Activated CD4-positive, CD25-positive, alpha-beta regulatory T cell treated with anti-CD3 and anti-CD28 coated beads, Interleukin-2, amount 50 U/mL, for 72 hours (primary cell): Measurements from ENCODE around the gene OSBPL2.

ENCODE experiments used
- DNase-seq: peaks from one replicate; pipeline ENCODE4 v3.0.0; 2021

The OSBPL2 gene

DNA sequence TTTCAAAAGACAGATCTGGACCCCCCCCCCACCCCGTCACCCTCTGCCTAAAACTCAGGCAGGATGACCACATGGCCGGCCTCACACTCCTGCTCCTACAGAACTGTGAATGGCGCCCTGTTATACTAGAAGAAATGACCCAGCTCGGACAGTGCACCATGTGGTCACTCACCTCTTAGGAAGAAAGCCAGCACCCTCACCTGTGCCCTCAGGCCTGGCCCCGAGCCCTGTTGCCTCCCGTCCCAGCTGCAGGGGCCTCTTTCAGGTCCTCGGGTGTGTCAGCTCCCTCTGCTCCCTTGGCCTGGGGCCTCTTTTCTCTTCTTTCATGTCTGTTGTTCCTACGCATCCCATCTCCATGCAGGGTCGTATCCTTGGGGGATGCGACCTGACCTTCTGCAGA lies 23.7 kb downstream of the OSBPL2 start:
- no peak for DNase-seq

DNA sequence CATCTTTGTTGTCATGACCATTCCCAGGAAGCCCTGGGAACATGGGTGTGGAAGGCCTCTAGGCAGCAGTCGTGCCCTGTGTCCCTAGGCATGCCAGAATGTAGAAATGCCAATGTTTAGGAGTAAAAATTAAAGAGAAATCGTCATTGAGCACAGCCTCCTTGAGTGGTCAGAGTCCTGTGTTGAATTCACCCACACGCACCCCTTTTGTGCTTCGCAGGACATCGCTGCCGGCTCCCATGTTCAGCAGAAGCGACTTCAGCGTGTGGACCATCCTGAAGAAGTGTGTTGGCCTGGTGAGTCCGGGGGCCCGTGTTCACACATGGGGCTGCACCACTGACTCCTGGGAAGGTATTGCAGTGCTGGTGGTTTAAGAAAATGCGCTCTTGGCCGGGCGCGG lies 25.1 kb downstream of the OSBPL2 start:
- no peak for DNase-seq

DNA sequence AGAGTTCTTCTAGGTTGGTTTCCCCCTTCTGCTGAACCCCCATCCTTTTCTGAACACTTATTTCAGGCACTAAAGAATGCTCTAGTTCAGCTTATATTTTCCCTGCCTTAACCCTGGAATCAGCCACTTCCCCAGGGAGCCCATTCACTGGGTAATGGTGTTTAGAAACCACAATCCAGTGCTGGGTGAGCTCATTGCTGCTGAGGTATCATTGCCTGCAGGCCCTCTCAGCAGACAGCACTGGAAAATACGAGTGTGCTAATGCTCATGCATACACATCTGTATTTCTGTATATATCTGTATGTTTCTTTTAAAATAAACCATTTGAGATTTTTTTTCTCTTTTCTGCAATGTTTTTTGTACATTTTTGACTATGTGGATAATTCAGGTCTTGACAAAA lies 27.0 kb downstream of the OSBPL2 start:
- DNase-seq = no peak

DNA sequence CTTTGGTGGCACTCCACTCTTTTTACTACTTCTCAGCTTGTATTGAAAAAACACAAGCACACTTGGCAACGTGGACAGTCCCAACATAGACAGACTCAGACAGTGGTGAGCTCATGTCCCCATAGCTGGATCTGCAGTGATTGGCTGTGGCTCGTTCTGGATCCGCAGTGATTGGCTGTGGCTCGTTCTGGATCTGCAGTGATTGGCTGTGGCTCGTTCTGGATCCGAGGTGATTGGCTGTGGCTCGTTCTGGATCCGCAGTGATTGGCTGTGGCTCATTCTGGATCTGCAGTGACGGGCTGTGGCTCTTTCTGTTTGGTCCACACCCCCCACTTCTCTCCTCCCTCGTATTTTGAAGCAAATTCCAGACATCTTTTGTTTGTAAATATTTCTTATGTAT lies 28.0 kb downstream of the OSBPL2 start:
- DNase-seq = no peak

DNA sequence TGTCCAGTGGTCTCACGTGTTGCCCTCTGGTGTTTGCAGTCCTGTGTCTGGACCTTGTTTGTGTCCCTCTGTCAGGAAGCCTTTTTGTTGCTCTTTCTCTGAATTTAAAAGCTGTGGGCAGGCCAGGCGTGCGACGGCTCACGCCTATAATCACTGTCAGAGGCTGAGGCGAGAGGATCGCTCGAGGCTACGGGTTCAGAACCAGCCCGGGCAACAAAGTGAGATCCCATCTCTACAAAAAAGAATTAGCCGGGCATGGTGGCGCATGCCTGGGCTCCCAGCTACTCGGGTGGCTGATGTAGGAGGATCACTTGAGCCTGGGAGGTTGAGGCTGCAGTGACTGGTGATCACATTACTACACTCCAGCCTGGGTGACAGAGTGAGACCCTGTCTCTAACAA lies 28.5 kb downstream of the OSBPL2 start:
- no peak for DNase-seq

DNA sequence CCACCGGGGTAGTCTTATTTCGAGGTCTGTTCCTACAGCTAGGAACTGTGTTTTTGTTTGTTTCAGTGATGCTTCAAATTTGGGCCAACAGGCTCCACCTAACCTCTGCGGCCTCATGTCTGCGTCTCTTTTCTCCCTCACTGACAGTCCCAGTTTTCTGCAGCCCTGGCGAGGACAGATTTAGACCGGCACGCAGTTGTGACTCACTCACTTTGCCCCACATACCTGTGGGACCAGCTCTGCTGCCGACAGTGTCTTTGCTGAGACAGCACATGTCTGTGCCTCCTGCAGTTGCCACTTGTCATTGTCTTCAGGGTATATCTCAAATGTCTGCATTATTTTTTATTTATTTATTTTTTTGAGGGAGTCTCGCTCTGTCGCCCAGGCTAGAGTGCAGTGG lies 29.2 kb downstream of the OSBPL2 start:
- no peak for DNase-seq

DNA sequence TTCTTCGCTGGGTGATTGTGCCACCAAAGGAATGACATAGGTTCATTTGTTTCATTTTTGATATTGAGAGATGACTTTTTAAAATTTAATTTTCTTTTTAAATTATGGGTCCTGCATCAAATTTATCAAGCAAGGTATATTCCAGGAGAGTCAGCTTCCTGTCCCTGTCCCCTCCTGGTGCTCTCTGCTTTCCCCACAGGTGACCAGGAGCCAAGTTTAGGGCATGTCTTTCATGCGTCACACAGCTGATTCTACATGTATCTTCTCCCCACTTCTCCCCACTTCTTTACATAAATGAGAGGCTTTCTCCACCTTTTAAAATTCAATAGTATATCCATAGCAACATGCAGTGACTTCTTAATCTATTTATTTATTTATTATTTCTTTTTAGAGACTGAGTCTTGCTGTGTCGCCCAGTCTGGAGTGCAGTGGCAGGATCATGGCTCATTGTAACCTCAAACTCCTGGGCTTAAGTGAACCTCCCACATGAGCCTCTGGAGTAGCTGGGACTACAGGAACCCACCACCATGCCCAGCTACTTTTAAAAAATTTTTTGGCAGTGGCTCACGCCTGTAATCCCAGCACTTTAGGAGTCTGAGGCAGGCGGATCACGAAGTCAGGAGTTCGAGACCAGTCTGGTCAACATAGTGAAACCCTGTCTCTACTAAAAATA lies 30.0 kb downstream of the OSBPL2 start:
- DNase-seq = no peak

DNA sequence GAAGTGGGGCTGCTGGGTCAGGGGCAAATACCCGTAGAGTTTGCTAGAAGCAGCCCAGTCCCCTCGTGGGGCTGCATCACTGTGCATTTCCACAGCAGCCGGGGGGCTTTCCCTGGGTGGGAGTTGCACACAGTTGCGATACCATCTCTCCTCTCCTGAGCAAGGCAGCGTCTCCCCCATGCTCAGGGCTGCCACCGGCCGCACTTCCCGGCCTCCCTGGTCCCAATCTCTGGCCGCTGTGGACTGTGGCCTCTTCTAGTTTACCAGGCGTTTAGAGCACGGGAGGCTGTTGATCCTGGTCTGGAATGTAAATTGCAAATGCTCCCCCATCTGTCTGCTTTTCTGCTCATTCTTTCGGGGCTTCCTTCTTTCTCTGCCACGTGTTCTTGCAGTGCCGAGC lies 31.1 kb downstream of the OSBPL2 start:
- no peak for DNase-seq

DNA sequence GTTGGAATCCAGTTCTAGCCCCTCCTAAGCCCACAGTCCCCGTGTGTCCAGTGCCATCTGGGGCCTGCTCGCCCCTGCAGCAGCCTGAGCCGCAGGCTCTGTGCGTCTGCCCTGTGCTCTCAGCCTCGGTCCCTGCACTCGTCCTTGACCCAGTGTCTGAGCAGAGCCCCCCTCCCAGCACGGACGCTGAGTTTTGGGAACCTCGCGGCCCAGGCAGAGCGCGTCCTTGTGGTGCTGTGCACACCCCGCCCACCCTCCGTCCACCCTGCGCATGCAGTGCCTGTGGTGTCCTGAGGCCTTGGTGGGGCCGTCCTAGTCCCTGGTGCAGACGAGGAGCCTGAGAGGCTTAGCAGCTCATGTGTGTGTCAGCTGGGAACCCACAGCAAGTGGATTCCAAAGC lies 31.6 kb downstream of the OSBPL2 start:
- DNase-seq = no peak

DNA sequence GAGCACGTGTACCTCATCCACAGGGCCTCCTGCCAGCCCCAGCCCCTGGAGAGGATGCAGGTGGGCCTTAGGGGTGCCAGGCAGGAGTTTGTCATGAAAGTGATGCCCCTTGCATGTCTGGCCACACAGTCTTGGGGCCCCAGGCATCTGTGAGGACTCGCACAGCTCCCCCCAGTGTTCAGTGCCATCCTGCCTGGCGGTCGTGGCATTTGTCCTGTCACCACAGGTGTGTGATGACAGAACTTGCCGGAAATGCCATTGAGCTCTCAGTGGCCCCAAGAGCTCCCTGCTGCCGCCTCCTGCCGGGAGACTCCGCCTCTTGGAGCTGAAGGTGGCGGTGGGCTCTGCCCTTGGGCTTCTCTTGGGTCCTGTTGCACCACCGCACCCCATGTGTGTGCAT lies 33.9 kb downstream of the OSBPL2 start:
- DNase-seq = no peak

DNA sequence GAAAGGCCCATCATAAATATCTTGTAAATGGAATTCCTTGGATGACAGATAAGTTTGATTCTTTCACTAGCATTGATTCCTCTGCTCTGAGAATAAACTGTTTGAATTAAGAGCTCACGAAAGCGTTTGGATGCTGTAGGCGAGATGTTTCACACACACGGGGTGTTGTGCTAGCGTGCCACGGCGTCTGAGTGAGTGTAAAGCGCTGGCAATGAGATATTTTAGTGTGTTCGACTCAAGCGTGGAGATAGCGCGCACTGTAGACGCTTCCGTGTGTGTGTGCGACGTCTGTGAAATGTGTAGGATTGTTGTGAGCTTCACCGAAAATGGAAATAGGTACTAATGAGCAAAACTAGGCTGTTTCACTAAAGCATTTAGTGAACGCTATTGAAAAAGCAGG lies 35.1 kb downstream of the OSBPL2 start:
- DNase-seq = no peak

DNA sequence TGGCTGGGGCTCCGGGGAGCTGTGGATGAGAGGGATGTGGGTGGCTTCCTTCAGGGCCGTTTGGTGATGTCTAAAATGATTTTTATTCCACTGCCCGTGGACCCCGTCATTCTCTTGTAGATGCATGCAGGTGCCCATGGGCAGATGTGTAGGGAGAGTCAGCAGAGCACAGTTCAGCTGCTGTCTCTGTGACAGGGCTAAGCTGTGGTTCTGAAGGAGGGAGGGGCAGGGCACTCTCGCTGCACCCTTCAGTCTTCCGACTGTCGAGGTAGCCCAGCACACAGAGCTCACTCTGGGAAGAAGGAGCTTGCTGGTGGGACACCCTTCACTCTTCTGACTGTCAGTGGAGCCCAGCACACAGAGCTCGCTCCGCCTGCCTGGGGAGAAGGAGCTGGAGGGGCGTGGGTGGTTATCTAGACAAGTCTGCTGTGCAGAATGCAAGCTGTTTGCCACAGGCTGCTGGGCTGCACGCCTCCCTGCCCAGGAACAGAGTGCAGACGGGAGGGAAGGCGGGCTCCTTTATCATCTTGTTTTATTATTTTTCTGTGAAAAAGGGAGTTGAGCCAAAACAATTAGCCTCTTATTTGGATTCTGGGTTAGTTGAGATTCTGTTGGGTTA lies 36.1 kb downstream of the OSBPL2 start:
- no peak for DNase-seq

DNA sequence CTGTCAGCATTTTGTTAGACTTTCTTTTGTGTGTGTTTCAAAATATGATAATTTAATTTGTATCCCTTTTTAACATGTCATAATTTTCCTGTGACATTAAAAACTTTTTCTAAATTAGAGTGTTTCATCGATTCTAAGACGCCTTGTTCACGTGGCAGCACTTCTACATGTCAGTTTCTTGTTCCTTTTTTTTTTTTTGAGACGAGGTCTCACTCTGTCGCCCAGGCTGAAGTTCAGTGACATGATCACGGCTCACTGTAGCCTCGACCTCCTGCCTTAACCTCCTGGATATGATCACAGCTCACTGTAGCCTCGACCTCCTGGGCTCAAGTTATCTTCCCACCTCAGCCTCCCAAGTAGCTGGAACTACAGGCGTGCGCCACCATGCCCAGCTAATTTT lies 36.9 kb downstream of the OSBPL2 start:
- no peak for DNase-seq

DNA sequence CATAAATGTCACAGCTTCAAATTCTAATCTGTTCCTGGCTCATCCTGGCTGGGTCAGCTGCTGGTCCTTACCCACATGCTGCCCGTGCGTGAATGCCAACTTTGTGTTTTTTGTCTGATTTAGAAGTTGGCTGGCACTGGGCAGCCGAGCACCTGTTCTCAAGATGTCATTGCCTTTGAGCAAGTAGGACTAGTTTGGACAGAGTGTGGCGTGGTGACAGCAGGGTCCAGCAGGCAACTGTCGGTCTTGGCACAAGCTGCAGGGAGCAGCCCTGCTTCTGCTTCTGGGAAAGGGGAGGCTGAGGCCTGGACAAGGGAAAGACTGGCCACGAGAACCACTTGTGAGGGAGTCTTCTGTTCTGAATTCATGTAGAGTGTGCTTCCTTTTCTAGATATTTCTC lies 38.1 kb downstream of the OSBPL2 start:
- DNase-seq = no peak

DNA sequence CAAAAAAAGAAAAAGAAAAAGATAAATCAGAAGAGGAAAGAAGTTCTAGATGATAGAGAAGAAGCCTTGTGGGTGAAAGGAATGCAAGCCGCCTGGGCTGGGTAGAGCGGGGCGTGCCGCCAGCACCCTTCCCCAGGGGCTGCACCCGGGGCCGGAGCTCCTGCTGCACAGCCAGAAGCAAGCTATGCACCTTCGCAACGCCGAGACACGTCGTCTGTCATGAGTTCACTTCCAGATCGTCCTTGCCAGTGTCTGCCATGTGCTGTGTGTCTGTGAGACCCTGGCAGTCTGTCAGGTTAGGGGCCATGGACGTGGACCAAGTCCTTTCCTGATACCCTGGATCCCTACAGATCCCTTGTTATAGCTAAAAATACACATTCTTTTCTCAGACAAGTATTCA lies 38.9 kb downstream of the OSBPL2 start:
- no peak for DNase-seq

DNA sequence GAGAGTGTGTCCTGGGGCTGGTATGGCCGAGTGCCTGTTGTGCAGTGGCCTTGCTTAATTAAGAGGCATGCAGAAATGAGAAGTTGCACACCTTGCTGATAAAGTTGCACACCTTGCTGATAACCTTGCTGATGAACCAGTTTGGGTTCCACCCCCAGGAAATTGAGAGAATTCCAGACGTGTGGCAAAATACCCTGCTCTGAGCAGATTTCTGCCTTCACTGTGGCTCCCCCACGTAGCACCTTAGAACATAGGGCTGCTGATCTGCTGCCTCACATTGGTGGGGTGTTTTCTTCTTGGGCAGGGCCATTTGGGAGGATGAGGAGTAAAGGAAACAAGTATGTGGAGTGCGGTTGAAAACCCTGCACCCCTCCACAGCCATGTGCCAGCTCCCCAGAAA lies 42.0 kb downstream of the OSBPL2 start:
- no peak for DNase-seq

DNA sequence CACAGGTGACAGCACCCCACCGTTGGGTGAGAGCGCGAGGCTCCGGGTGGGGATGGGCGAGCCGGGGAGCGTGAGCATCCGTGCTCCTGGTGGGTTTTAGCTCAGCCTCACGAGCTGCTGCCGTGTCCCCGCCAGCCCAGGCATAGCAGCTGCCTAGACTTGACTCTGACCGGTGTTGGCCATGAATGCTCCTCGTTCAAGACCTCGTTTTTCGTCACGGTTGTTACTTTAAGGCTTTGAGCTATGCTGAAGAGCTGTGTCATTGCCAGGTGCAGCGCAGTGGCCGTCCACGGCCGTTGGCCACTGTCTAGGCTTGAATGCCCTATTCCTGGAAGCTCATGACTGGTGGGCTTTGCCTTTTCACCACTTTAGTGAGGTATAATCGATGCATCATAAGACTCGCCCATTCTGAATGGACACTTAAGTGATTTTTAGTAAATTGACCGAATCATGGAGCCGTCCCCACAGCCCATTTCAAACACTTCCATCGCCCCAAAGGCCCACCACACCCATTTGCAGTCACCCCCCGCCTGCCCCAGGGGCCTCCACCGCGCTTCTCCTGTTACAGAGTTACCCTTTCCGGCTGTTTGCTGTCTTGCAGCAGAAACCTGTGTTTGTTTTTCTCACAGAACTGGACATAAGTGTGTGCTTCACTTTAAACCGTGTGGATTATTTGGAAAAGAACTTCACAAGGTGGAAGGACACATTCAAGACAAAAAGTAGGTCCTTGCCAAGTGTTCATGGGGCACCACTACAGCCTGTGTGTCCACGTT lies 43.0 kb downstream of the OSBPL2 start:
- no peak for DNase-seq

DNA sequence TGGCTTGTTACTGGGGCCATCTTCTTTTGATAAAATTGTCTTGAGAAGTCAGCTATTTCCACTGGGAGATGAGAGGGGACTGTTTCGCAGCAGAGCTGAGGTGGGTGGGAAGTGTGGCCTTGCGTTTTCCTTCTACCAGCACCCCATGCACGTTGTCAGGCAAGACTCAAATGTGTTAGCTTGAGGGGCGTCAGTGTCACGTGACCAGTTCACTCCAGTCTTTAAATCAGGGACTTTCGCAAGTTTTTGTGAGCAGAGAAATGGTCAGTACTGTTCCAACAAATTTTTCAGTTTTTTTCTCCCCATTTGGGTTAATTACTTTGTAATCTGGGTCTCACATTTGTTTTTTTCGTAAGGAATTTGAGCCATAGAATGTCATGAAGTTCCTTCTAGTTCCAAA lies 43.8 kb downstream of the OSBPL2 start:
- DNase-seq = no peak

DNA sequence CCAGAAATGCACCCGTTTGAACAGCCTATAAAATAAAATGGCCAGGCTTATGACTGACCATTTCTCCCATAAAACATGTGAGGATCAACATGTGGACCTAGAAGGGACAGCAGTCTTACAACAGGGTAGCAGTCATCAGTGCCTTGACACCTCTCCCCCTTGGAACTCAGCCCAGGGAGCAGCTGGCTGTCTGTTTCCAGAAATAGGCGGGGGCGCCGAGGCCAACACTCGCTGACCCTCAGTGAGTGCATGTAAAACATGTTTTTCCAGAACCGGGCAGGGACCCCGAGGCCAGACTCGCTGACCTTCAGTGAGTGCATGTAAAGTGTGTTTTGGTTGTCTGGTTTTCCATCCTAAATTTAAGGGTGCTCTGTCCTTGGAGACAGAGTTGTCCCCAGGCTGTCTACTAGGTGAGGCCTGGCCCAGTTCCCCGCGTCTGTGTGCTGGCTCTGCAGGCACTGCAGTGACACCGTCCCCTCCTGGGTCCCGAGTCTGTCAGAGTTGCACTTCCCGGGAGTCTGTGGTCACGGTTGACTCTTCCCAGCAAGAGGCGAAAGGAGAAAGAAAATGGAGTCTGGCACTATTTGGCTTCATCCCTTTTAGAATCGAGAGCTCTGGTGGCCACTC lies 44.7 kb downstream of the OSBPL2 start:
- no peak for DNase-seq

DNA sequence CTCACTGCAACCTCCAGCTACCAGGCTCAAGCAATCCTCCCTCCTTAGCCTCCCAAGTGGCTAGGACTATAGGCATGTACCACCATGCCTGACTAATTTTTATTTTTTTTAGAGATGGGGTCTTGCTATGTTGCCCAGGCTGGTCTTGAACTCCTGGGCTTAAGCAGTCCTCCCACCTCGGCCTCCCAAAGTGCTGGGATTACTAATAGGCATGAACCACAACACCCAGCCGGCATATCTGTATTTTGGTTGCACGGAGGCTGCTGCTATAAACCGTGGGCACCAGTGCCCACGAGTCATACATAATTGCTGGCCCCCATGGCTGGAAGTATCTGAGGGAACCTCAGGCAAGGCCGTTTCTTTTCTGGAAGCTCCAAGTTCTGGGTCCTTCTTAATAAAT lies 46.1 kb downstream of the OSBPL2 start:
- DNase-seq = no peak

DNA sequence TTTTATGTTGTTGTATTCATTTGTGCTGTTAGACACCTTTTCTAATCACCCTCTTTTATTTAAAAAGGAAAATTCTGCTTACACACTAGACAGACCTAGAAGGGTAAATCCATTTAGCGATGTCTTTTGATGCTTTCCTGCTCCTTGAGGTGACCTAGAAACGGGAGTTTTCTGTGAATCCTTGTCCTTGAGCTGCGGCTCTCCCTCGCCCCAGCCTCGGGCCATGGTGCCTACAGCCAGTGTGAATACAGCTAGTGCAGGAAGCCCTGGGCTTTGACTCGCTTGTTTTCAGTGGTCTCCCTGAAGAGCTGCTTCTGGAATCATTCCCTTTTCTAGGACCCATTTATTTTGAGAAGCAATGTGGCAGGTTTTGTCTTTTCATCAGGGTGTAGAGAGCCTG lies 46.8 kb downstream of the OSBPL2 start:
- no peak for DNase-seq

DNA sequence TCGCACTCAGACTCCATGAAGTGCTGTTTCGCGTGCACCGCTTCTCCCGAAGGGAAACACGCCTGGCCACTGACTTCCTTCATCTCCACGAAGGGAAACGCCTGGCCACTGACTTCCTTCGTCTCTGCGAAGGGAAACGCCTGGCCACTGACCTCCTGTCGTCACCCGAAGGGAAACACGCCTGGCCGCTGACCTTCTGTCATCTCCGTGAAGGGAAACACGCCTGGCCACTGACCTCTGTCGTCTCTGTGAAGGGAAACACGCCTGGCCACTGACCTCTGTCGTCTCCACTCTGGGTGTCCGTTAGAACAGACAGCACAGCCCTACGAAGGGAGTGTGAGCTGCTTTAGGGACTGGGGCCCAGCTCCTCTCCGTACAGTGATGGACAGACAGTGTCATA lies 47.4 kb downstream of the OSBPL2 start:
- DNase-seq = no peak

DNA sequence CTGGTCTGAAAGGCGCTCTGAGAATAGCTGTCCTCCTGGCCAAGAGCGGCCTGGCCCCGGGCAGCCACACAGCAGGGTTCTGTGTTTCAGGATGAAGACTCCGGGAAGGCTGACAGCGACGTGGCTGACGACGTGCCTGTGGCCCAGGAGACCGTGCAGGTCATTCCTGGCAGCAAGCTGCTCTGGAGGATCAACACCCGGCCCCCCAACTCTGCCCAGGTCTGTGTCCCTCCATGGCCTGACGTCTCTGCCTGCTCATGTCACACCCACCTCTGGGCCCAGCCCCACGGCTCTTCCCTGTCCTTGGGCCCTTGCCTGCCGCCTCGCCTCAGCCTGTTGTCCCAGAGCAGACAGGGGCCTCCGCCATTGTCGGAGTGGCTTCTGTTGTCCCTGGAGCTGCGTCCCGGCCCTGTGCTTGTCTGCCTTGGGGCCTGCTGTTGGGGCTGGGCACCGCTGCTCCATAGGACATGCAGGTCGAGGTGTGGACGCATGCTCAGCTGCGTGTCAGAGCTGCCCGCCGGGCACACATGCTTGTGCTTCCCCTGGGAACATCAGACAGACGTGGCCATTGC lies 48.3 kb downstream of the OSBPL2 start:
- DNase-seq = no peak

DNA sequence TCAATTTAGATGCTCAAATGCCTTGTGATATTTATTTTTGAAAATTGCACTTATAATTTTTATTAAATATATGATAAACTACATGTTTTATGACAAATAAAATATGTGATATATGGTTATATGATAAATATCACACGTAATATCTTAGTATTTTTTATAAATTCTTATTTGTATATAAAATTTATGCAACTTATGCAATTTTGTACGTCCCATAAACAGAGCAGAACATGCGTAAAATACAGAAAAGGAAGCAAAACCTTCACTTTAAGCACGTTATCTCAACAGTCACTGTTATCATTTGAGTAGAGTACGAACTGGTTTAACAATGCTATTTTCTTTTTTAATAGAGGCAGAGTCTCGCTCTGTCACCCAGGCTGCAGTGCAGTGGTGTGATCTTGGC lies 48.8 kb downstream of the OSBPL2 start:
- no peak for DNase-seq
